ENCODE results near the gene HEATR1.

The HEATR1 gene

DNA sequence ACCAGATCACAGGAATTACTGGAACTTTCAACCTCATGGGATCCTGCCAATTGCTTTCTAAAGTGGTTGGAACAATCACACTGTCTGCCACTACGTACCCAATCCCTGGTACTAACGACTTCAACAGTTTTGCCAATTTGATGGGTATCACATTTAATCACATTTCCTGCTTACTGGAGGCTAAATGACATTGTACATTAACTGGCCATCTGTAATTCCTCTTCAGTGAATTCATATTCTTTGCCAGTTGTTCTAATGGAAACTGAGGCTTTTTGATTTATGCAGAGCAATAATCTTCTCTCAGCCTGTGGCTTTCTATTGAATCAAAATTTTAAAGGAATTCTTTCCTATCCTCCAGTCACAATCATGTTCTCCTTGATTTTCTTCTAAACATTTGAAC, 42.3 kb downstream of the HEATR1 start:
- DNase-seq (no peak), ATAC-seq (no peak)
- Mint-ChIP-seq H3K4me1 (no peaks in the 10 kb centered on the region), H3K36me3 (ENCODE audit: low read depth) (peaks cover 77% of the 10 kb centered on the region), H3K4me3 (no peak overlapping the region), H3K27ac (peak overlapping the region; percentile 57), H3K9me3 (no peaks in the 10 kb centered on the region), H3K27me3 (no peaks in the 10 kb centered on the region)

- no peaks in the 10 kb centered on the region for H3K9me3 Mint-ChIP-seq
- H3K27me3 Mint-ChIP-seq: no peaks in the 10 kb centered on the region
- peaks cover 76% of the 10 kb centered on the region for H3K36me3 Mint-ChIP-seq (ENCODE audit: low read depth)
- DNase-seq: no peak
- no peak for ATAC-seq
- H3K4me3 Mint-ChIP-seq: no peak overlapping the region
- H3K27ac Mint-ChIP-seq: no peak overlapping the region
- H3K4me1 Mint-ChIP-seq: no peaks in the 10 kb centered on the region
Observed at GRCh38 chr1:236560213-236560771, 44.0 kb downstream of the HEATR1 start.

- no peaks in the 10 kb centered on the region for H3K27me3 Mint-ChIP-seq
- ATAC-seq: no peak
- no peak for DNase-seq
- H3K36me3 Mint-ChIP-seq (ENCODE audit: low read depth): peaks cover 72% of the 10 kb centered on the region
- no peaks in the 10 kb centered on the region for H3K9me3 Mint-ChIP-seq
- no peak overlapping the region for H3K27ac Mint-ChIP-seq
- H3K4me3 Mint-ChIP-seq: no peak overlapping the region
- no peaks in the 10 kb centered on the region for H3K4me1 Mint-ChIP-seq
Observed at GRCh38 chr1:236558846-236559245, 45.5 kb downstream of the HEATR1 start.

GRCh38 chr1:236558081-236558480, 46.2 kb downstream of the HEATR1 start:
- Mint-ChIP-seq H3K36me3 (ENCODE audit: low read depth) (peaks cover 68% of the 10 kb centered on the region), H3K9me3 (no peaks in the 10 kb centered on the region)
- no peak for ATAC-seq

GRCh38 chr1:236556606-236557005, 47.7 kb downstream of the HEATR1 start:
- Mint-ChIP-seq H3K4me1 (no peaks in the 10 kb centered on the region), H3K4me3 (no peak overlapping the region), H3K27me3 (no peaks in the 10 kb centered on the region), H3K9me3 (no peaks in the 10 kb centered on the region), H3K36me3 (ENCODE audit: low read depth) (peaks cover 68% of the 10 kb centered on the region), H3K27ac (no peak overlapping the region)
- DNase-seq (no peak), ATAC-seq (no peak)

More at GRCh38 chr1:236558081-236558480, 46.2 kb downstream of the HEATR1 start:
- H3K4me3 Mint-ChIP-seq: no peak overlapping the region
- no peaks in the 10 kb centered on the region for H3K27me3 Mint-ChIP-seq
- H3K27ac Mint-ChIP-seq: no peak overlapping the region
- no peak for DNase-seq
- H3K4me1 Mint-ChIP-seq: no peaks in the 10 kb centered on the region

DNA sequence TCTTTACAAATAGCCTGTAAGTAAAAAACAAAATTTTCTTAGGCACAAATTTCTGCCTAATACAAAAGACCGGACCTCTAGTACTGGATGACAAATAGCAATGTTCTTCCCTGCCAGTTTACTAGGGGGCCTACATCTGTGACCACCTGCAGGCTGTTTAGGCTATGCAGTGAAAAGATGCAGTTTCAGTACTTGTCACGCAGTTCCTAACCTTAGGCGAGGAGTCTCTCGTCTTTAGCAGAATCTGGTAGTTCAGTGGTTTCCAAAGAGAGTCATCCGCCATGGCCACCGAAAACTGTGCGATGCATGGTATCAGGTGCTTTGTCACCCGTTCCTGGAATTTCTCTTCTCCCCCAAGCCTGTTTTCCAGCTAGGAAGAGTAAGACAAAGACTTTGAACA, 50.9 kb downstream of the HEATR1 start:
- H3K9me3 Mint-ChIP-seq: no peaks in the 10 kb centered on the region
- no peak overlapping the region for H3K27ac Mint-ChIP-seq

GRCh38 chr1:236552901-236553300, 51.4 kb downstream of the HEATR1 start:
- ATAC-seq (no peak), DNase-seq (no peak)
- no peaks in the 10 kb centered on the region for H3K9me3 Mint-ChIP-seq
- no peak overlapping the region for H3K4me3 Mint-ChIP-seq
- H3K27me3 Mint-ChIP-seq: no peaks in the 10 kb centered on the region
- H3K4me1 Mint-ChIP-seq: peaks cover under 1% of the 10 kb centered on the region
- H3K27ac Mint-ChIP-seq: peak overlapping the region; percentile 55
- peaks cover 71% of the 10 kb centered on the region for H3K36me3 Mint-ChIP-seq (ENCODE audit: low read depth)

More for the DNA sequence above, 50.9 kb downstream of the HEATR1 start:
- ATAC-seq (no peak), DNase-seq (no peak)
- H3K36me3 Mint-ChIP-seq (ENCODE audit: low read depth): peaks cover 71% of the 10 kb centered on the region
- no peaks in the 10 kb centered on the region for H3K4me1 Mint-ChIP-seq
- H3K27me3 Mint-ChIP-seq: no peaks in the 10 kb centered on the region
- no peak overlapping the region for H3K4me3 Mint-ChIP-seq

DNA sequence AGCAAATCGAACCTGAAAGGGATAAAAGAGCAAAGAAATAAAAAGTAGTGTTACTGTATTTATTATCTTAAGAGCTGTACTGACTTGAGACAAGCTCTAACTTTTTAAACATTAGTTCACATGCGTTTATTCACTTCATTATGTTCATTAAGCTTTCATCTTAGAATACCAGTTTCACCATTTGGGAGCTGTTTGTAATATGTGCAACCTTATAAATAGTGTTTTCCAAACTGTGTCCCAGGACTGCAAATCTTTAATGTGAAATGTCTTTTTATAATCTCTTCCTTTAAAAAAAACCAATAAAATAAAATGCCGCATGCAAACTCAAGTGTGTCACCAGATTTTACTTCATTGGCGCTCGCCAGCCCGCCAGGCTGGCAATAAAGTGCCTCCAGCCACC, 52.2 kb downstream of the HEATR1 start:
- ATAC-seq: no peak
- Mint-ChIP-seq H3K4me1 (peaks cover 6% of the 10 kb centered on the region), H3K36me3 (ENCODE audit: low read depth) (peaks cover 73% of the 10 kb centered on the region), H3K27me3 (no peaks in the 10 kb centered on the region), H3K9me3 (no peaks in the 10 kb centered on the region), H3K4me3 (no peak overlapping the region), H3K27ac (no peak overlapping the region)
- DNase-seq: no peak

DNA sequence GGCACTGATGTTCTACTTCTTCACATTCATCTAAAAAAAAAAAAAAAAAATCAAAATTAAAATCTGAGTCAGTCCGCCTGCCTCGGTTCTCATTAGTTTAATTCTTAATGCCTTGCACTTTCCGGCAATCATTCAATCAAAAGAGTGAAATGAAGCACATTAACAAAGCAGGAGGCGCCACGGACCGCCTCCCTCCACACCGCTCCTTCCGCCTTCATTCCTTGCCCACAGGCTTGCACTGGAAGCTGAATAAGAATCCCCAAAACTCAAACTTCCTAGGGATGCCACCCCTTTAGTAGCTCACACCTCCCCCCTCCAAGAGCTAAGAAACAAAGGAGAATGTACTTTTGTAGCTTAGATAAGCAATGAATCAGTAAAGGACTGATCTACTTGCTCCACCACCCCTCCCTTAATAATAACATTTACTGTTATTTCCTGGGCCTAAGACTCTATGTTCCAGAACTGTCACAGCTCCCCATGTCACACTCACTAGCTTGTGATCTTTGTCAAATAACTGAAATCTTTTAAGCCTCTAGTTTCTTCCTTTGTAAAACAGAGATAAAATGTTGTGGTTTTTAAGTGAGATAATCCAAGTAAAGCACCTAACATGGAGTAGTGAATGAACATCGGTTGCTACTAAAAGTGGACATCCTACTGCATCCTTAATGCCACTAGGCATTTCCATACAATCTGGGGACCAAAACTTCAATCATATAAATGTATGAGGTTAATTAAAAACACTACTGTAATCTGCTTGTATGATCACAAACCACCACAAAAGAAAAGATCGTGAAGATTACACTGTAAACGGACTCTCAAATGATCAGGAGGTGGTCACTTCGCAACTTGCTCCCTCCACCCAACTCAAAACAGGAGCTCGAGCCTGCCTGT, 53.1 kb downstream of the HEATR1 start:
- H3K4me1 Mint-ChIP-seq: peaks cover 14% of the 10 kb centered on the region
- ATAC-seq (no peak), DNase-seq (no peak)
- peak overlapping the region; percentile 17 for H3K27ac Mint-ChIP-seq
- H3K27me3 Mint-ChIP-seq: no peaks in the 10 kb centered on the region
- H3K9me3 Mint-ChIP-seq: no peaks in the 10 kb centered on the region
- peaks cover 75% of the 10 kb centered on the region for H3K36me3 Mint-ChIP-seq (ENCODE audit: low read depth)
- no peak overlapping the region for H3K4me3 Mint-ChIP-seq

DNA sequence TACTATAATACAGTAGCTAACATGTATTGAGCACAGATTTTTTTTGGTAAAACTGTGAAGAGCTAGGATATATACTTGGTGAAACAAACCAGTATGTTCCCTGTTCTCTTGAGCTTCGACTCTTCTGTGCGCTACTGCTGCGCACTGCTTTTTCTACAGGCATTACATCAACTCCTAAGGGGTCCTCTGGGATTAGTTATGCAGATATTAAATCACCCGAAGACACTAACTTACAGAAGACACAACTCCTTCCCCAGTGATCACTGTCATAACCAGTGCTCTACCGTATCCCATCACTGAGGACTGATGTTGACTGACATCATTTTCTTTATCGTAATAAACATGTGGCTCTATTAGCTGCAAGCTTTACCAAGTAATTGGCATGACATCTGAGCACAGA, 55.9 kb downstream of the HEATR1 start:
- peaks cover 23% of the 10 kb centered on the region for H3K4me1 Mint-ChIP-seq
- H3K4me3 Mint-ChIP-seq: no peak overlapping the region

DNA sequence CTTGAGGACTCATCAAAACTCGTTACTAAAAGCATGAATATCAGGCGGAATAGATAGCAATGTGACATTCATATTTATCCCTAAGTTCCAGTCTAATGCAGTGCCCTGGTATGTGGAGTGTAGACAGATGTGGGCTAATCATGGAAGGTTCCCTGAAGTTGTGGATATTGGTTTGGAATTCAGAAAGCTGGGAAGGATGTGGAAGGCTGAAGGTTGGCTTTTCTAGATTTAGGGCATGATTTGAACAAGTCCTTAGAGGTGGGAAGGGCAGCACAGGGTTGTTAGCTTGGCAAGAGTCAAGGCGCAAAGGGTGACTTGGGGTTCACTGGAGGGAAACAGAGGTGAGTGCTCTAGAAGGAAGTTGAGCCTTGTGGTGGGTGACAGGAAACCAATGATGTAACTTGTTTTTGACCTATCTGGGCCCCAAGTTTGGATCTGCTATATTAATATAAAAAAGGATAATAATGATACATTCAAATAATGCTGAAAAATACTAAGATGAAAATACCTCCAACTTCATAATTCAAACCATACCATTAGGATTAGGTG, 58.6 kb downstream of the HEATR1 start:
- DNase-seq (no peak), ATAC-seq (no peak)
- Mint-ChIP-seq H3K27me3 (no peaks in the 10 kb centered on the region), H3K9me3 (no peaks in the 10 kb centered on the region), H3K4me3 (no peak overlapping the region), H3K4me1 (peaks cover 23% of the 10 kb centered on the region), H3K36me3 (ENCODE audit: low read depth) (peaks cover 74% of the 10 kb centered on the region), H3K27ac (peak overlapping the region; percentile 76)

More for the DNA sequence above, 55.9 kb downstream of the HEATR1 start:
- ATAC-seq: no peak
- no peak for DNase-seq
- Mint-ChIP-seq H3K27ac (no peak overlapping the region), H3K36me3 (ENCODE audit: low read depth) (peaks cover 82% of the 10 kb centered on the region), H3K27me3 (no peaks in the 10 kb centered on the region), H3K9me3 (no peaks in the 10 kb centered on the region)

GRCh38 chr1:236543065-236543669, 61.1 kb downstream of the HEATR1 start:
- ATAC-seq (no peak), DNase-seq (no peak)
- peaks cover 75% of the 10 kb centered on the region for H3K36me3 Mint-ChIP-seq (ENCODE audit: low read depth)
- no peak overlapping the region for H3K4me3 Mint-ChIP-seq
- H3K27ac Mint-ChIP-seq: no peak overlapping the region
- H3K27me3 Mint-ChIP-seq: no peaks in the 10 kb centered on the region
- H3K9me3 Mint-ChIP-seq: no peaks in the 10 kb centered on the region
- H3K4me1 Mint-ChIP-seq: peaks cover 23% of the 10 kb centered on the region

GRCh38 chr1:236541710-236542109, 62.6 kb downstream of the HEATR1 start:
- peaks cover 66% of the 10 kb centered on the region for H3K36me3 Mint-ChIP-seq (ENCODE audit: low read depth)
- no peak for ATAC-seq

DNA sequence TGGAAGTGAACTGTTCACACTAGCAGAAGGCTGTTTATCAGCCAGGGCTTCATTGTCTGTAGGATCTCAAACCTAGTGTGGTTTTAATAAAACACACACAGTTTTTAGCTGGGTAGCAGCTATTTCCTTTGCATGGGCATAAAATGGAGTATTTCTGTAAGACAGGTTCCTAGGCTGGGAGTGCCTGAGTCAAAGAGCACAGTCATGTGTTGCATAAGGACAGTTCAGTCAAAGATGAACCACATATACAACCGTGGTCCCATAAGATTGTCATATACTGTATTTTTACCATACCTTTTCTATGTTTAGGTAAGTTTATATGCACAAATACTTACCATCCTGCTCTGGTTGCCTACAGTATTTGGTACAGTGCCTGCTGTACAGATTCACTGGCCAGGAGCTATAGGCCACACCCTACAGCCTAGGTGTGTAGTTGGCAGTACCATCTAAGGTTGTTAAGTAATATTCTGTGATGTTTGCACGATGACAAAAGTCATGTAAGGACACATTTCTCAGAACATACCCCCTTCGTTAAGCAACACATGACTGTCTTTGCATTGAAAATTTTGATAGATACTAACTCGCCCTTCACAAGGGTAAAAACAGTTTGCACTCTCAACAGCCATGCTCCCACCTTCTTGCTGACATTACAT, 63.4 kb downstream of the HEATR1 start:
- Mint-ChIP-seq H3K4me1 (peaks cover 7% of the 10 kb centered on the region), H3K36me3 (ENCODE audit: low read depth) (peaks cover 63% of the 10 kb centered on the region), H3K4me3 (no peak overlapping the region), H3K27me3 (no peaks in the 10 kb centered on the region), H3K9me3 (no peaks in the 10 kb centered on the region), H3K27ac (no peak overlapping the region)
- DNase-seq: no peak
- no peak for ATAC-seq

More at GRCh38 chr1:236541710-236542109, 62.6 kb downstream of the HEATR1 start:
- DNase-seq: no peak
- no peak overlapping the region for H3K4me3 Mint-ChIP-seq
- no peak overlapping the region for H3K27ac Mint-ChIP-seq
- H3K4me1 Mint-ChIP-seq: peaks cover 15% of the 10 kb centered on the region
- H3K9me3 Mint-ChIP-seq: no peaks in the 10 kb centered on the region
- H3K27me3 Mint-ChIP-seq: no peaks in the 10 kb centered on the region
